Neural progenitor cell (in vitro differentiated cells): Measurements from ENCODE around the gene MRGPRG. TPM values are rescaled to one million over a fixed set of nuclear protein-coding genes. Genes with fewer than 3 reads are reported as not detected.

Experiments
- DNase-seq: peaks from one replicate; pipeline ENCODE4 v3.0.0-alpha.2; 2016; ENCODE audit warnings: low spot score
- H2AFZ ChIP-seq: fragments of 200-600 bp; sonication (generic); replicated peaks from 2 replicates; pipeline ENCODE4 v1.6.1; 2016; ENCODE audit warnings: antibody characterized with exemption
- H3F3A ChIP-seq: fragments of 200-600 bp; sonication (generic); 2 replicates; pipeline ENCODE4 v1.6.1; 2016; ENCODE audit warnings: antibody characterized with exemption, low read depth
- H3K27ac ChIP-seq: fragments of 200-600 bp; sonication (generic); 2 replicates; pipeline ENCODE4 v1.5.1; 2016; ENCODE audit warnings: mild to moderate bottlenecking
- H3K27me3 ChIP-seq: fragments of 200-600 bp; sonication (generic); 2 replicates; pipeline ENCODE4 v1.6.1; 2016; ENCODE audit warnings: mild to moderate bottlenecking, moderate library complexity
- H3K36me3 ChIP-seq: fragments of 200-600 bp; sonication (generic); 2 replicates; pipeline ENCODE4 v1.5.1; 2016
- H3K4me1 ChIP-seq: fragments of 200-600 bp; sonication (generic); 2 replicates; pipeline ENCODE4 v1.6.1; 2016; ENCODE audit warnings: mixed run types
- H3K4me2 ChIP-seq: fragments of 200-600 bp; sonication (generic); 2 replicates; pipeline ENCODE4 v1.6.1; 2016
- H3K4me3 ChIP-seq: fragments of 200-600 bp; sonication (generic); 2 replicates; pipeline ENCODE4 v1.5.1; 2016
- H3K79me2 ChIP-seq: fragments of 200-600 bp; sonication (generic); 2 replicates; pipeline ENCODE4 v1.6.1; 2016; ENCODE audit warnings: low read depth
- H3K9ac ChIP-seq: fragments of 200-600 bp; sonication (generic); 2 replicates; pipeline ENCODE4 v1.6.1; 2016
- H3K9me3 ChIP-seq: fragments of 200-600 bp; sonication (generic); 2 replicates; pipeline ENCODE4 v1.5.1; 2016; ENCODE audit warnings: low read depth
- H4K20me1 ChIP-seq: fragments of 200-600 bp; sonication (generic); 2 replicates; pipeline ENCODE4 v1.6.1; 2016; ENCODE audit warnings: low read depth
- H3K27ac Mint-ChIP-seq: 3 replicates; pipeline ENCODE4 v1.8.0; 2021; ENCODE audit warnings: mixed read lengths
- H3K27me3 Mint-ChIP-seq: 2 replicates; pipeline ENCODE4 v1.8.0; 2022; ENCODE audit warnings: low read depth, mild to moderate bottlenecking, inconsistent platforms, moderate library complexity, mixed read lengths; ENCODE audit not compliant: insufficient read depth
- H3K36me3 Mint-ChIP-seq: 3 replicates; pipeline ENCODE4 v1.8.0; 2021; ENCODE audit warnings: mixed read lengths
- H3K4me1 Mint-ChIP-seq: 3 replicates; pipeline ENCODE4 v1.8.0; 2021; ENCODE audit warnings: mixed read lengths
- H3K4me3 Mint-ChIP-seq: 3 replicates; pipeline ENCODE4 v1.8.0; 2021; ENCODE audit warnings: mild to moderate bottlenecking, moderate library complexity, mixed read lengths
- H3K9me3 Mint-ChIP-seq: 3 replicates; pipeline ENCODE4 v1.8.0; 2020; ENCODE audit warnings: mixed read lengths
- EZH2 ChIP-seq: fragments of 200-600 bp; sonication (generic); IDR thresholded peaks from 2 replicates; pipeline ENCODE4 v1.6.1; 2017; ENCODE audit warnings: antibody characterized with exemption, mild to moderate bottlenecking, moderate library complexity
- EZH2phosphoT487 ChIP-seq: fragments of 200-600 bp; sonication (generic); IDR thresholded peaks from 2 replicates; pipeline ENCODE4 v1.6.1; 2017; ENCODE audit warnings: antibody characterized with exemption
- total RNA-seq: library from RNA; depleted of rRNA; stranded (reverse); fragments of >200 nt; gene quantifications from 2 replicates; pipeline ENCODE4 v1.2.3, GENCODE V29; 2015; ENCODE audit warnings: low replicate concordance
- TF ChIP-seq, protein P1 (sequence below): fragments of 200-600 bp; sonication (generic); IDR thresholded peaks from 2 replicates; pipeline ENCODE4 v1.5.1; 2017; ENCODE audit warnings: antibody characterized with exemption, mild to moderate bottlenecking

MRGPRG gene
- total RNA-seq, 1 donor from 2014 or later: not detected

GRCh38 chr11:3215346-3216026 is 3.1 kb downstream of the MRGPRG start:
- no peaks in the 10 kb centered on the region for H3K36me3 ChIP-seq
- no peak overlapping the region for H2AFZ ChIP-seq
- H3K9me3 Mint-ChIP-seq: peaks cover 3% of the 10 kb centered on the region
- TF ChIP-seq, protein P1, sequence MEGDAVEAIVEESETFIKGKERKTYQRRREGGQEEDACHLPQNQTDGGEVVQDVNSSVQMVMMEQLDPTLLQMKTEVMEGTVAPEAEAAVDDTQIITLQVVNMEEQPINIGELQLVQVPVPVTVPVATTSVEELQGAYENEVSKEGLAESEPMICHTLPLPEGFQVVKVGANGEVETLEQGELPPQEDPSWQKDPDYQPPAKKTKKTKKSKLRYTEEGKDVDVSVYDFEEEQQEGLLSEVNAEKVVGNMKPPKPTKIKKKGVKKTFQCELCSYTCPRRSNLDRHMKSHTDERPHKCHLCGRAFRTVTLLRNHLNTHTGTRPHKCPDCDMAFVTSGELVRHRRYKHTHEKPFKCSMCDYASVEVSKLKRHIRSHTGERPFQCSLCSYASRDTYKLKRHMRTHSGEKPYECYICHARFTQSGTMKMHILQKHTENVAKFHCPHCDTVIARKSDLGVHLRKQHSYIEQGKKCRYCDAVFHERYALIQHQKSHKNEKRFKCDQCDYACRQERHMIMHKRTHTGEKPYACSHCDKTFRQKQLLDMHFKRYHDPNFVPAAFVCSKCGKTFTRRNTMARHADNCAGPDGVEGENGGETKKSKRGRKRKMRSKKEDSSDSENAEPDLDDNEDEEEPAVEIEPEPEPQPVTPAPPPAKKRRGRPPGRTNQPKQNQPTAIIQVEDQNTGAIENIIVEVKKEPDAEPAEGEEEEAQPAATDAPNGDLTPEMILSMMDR: no peak
- TF ChIP-seq EZH2 (no peak), EZH2phosphoT487 (no peak)
- peaks cover 6% of the 10 kb centered on the region for H3K9me3 ChIP-seq
- H3K4me2 ChIP-seq: no peak overlapping the region
- DNase-seq: no peak
- H3K36me3 Mint-ChIP-seq: no peaks in the 10 kb centered on the region
- H3K27ac ChIP-seq: no peak overlapping the region
- no peak overlapping the region for H3K27ac Mint-ChIP-seq
- H3K4me3 Mint-ChIP-seq: no peak overlapping the region
- no peak overlapping the region for H3K9ac ChIP-seq
- H4K20me1 ChIP-seq: no peaks in the 10 kb centered on the region
- H3K4me1 ChIP-seq: no peaks in the 10 kb centered on the region
- H3F3A ChIP-seq: no peaks in the 10 kb centered on the region
- H3K4me3 ChIP-seq: no peak overlapping the region
- H3K79me2 ChIP-seq: no peaks in the 10 kb centered on the region
- H3K27me3 Mint-ChIP-seq: peaks cover 20% of the 10 kb centered on the region
- peaks cover 7% of the 10 kb centered on the region for H3K4me1 Mint-ChIP-seq
- H3K27me3 ChIP-seq: peaks cover 4% of the 10 kb centered on the region

DNA sequence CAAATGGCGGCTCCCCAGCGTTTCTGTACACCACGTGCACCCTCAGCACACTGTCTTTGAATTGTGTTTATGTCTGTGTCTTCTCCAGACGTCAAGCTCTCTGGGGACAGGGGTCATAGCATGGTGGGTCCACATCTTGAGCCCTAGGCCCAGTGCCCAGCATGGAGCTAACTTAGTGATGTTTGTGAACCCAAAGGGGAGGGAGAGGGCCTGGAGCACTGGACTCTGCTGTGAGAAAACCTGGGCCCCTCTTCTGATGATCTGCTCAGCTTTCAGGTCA is 4.3 kb downstream of the MRGPRG start:
- Histone ChIP-seq H3K9ac (no peak overlapping the region), H3K27me3 (peaks cover 4% of the 10 kb centered on the region), H3K4me3 (no peak overlapping the region), H4K20me1 (no peaks in the 10 kb centered on the region), H3K36me3 (no peaks in the 10 kb centered on the region), H3K9me3 (peaks cover 6% of the 10 kb centered on the region), H3F3A (no peaks in the 10 kb centered on the region), H3K4me2 (no peak overlapping the region), H3K4me1 (no peaks in the 10 kb centered on the region), H3K27ac (no peak overlapping the region), H3K79me2 (no peaks in the 10 kb centered on the region), H2AFZ (no peak overlapping the region)
- Mint-ChIP-seq H3K27me3 (peaks cover 17% of the 10 kb centered on the region), H3K4me1 (peaks cover 7% of the 10 kb centered on the region), H3K9me3 (peaks cover 3% of the 10 kb centered on the region), H3K27ac (no peak overlapping the region), H3K36me3 (no peaks in the 10 kb centered on the region), H3K4me3 (no peak overlapping the region)
- no peak for DNase-seq
- TF ChIP-seq, protein P1: no peak

- Histone ChIP-seq H3K4me2 (no peak overlapping the region), H2AFZ (peak overlapping the region; percentile 76), H3K4me1 (no peaks in the 10 kb centered on the region), H3F3A (no peaks in the 10 kb centered on the region), H3K27ac (no peak overlapping the region), H3K4me3 (no peak overlapping the region), H3K79me2 (no peaks in the 10 kb centered on the region), H3K9me3 (peaks cover 6% of the 10 kb centered on the region), H3K9ac (no peak overlapping the region), H4K20me1 (no peaks in the 10 kb centered on the region), H3K27me3 (peaks cover 4% of the 10 kb centered on the region), H3K36me3 (no peaks in the 10 kb centered on the region)
- Mint-ChIP-seq H3K27ac (no peak overlapping the region), H3K4me3 (peak overlapping the region; percentile 54), H3K27me3 (peaks cover 17% of the 10 kb centered on the region), H3K36me3 (no peaks in the 10 kb centered on the region), H3K9me3 (peaks cover 3% of the 10 kb centered on the region), H3K4me1 (peaks cover 7% of the 10 kb centered on the region)
- TF ChIP-seq EZH2phosphoT487 (no peak), EZH2 (no peak)
- TF ChIP-seq, protein P1: no peak
- no peak for DNase-seq
These were observed 4.8 kb downstream of the MRGPRG start for GRCh38 chr11:3213659-3214419.
